MM.1S (cell line): ENCODE results near the gene MVK.

Source experiments
- DNase-seq: peaks from one replicate; pipeline ENCODE4 v3.0.0-alpha.2; 2015
- H2AFZ ChIP-seq: fragments of 300-600 bp; sonication (generic); 2 replicates; pipeline ENCODE4 v1.6.0; 2016; ENCODE audit warnings: antibody characterized with exemption, low read length
- H3F3A ChIP-seq: fragments of 300-600 bp; sonication (generic); 2 replicates; pipeline ENCODE4 v1.6.1; 2016; ENCODE audit warnings: mild to moderate bottlenecking, antibody characterized with exemption, low read length, moderate library complexity, mixed read lengths; ENCODE audit not compliant: insufficient read depth
- H3K27ac ChIP-seq: fragments of 300-600 bp; sonication (generic); 2 replicates; pipeline ENCODE4 v1.5.1; 2016; ENCODE audit warnings: mild to moderate bottlenecking, low read length
- H3K27me3 ChIP-seq: fragments of 300-600 bp; sonication (generic); replicated peaks from 2 replicates; pipeline ENCODE4 v1.6.0; 2016; ENCODE audit warnings: low read length; ENCODE audit not compliant: insufficient read depth
- H3K36me3 ChIP-seq: fragments of 300-600 bp; sonication (generic); replicated peaks from 2 replicates; pipeline ENCODE4 v1.6.1; 2016; ENCODE audit warnings: mild to moderate bottlenecking, low read length, mixed read lengths; ENCODE audit not compliant: insufficient read depth
- H3K4me1 ChIP-seq: fragments of 300-600 bp; sonication (generic); 2 replicates; pipeline ENCODE4 v1.6.1; 2016; ENCODE audit warnings: low read length, mixed read lengths
- H3K4me2 ChIP-seq: fragments of 300-600 bp; sonication (generic); 2 replicates; pipeline ENCODE4 v1.6.0; 2016; ENCODE audit warnings: low read depth, low read length
- H3K4me3 ChIP-seq: fragments of 300-600 bp; sonication (generic); 2 replicates; pipeline ENCODE4 v1.5.1; 2016; ENCODE audit warnings: low read length, mixed read lengths
- H3K79me2 ChIP-seq: fragments of 300-600 bp; sonication (generic); 2 replicates; pipeline ENCODE4 v1.6.1; 2016; ENCODE audit warnings: mixed run types, low read length, mixed read lengths
- H3K9ac ChIP-seq: fragments of 300-600 bp; sonication (generic); 2 replicates; pipeline ENCODE4 v1.6.1; 2016; ENCODE audit warnings: low read length, mixed read lengths
- H3K9me2 ChIP-seq: fragments of 300-600 bp; sonication (generic); replicated peaks from 2 replicates; pipeline ENCODE4 v1.6.1; 2016; ENCODE audit warnings: mild to moderate bottlenecking, low read length, mixed read lengths; ENCODE audit not compliant: insufficient read depth
- H3K9me3 ChIP-seq: fragments of 300-600 bp; sonication (generic); replicated peaks from 2 replicates; pipeline ENCODE4 v1.6.1; 2016; ENCODE audit warnings: mild to moderate bottlenecking, low read length, mixed read lengths; ENCODE audit not compliant: insufficient read depth
- H4K20me1 ChIP-seq: fragments of 300-600 bp; sonication (generic); 2 replicates; pipeline ENCODE4 v1.6.1; 2016; ENCODE audit warnings: mild to moderate bottlenecking, low read length, moderate library complexity, mixed read lengths; ENCODE audit not compliant: insufficient read depth
- EZH2 ChIP-seq: fragments of 300-600 bp; sonication (generic); optimal IDR thresholded peaks from 2 replicates; pipeline ENCODE3; 2017; ENCODE audit warnings: low read depth, mild to moderate bottlenecking, antibody characterized with exemption, low read length, mixed read lengths
- EZH2phosphoT487 ChIP-seq: fragments of 300-600 bp; sonication (generic); IDR thresholded peaks from 2 replicates; pipeline ENCODE4 v1.6.1; 2018; ENCODE audit warnings: antibody characterized with exemption, low read length
- TF ChIP-seq, protein P1 (sequence below): fragments of 300-600 bp; sonication (generic); IDR thresholded peaks from 2 replicates; pipeline ENCODE4 v1.5.1; 2016; ENCODE audit warnings: antibody characterized with exemption, low read length, mixed read lengths

The MVK gene

DNA sequence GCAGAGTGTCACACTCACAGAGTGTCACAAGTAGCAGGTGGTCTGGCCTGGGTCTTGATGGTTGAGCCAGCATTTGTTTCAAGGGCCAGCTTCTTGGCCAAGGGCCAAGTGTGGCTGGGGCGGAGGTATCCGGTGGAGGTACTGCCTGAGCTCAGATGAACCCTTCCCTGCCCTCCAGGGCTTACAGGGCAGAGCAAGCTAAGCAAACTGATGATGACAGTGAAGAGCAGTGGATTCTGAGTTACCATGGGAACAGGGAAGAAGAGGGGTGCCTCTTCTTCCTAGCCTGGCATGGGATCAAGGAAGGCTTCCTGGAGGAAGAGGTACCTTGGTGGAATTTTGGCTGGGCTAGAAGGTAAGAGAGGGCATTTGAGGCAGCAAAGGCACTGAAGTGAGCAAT is 35.7 kb downstream of the MVK start:
- TF ChIP-seq EZH2 (no peak), EZH2phosphoT487 (no peak)
- TF ChIP-seq, protein P1, sequence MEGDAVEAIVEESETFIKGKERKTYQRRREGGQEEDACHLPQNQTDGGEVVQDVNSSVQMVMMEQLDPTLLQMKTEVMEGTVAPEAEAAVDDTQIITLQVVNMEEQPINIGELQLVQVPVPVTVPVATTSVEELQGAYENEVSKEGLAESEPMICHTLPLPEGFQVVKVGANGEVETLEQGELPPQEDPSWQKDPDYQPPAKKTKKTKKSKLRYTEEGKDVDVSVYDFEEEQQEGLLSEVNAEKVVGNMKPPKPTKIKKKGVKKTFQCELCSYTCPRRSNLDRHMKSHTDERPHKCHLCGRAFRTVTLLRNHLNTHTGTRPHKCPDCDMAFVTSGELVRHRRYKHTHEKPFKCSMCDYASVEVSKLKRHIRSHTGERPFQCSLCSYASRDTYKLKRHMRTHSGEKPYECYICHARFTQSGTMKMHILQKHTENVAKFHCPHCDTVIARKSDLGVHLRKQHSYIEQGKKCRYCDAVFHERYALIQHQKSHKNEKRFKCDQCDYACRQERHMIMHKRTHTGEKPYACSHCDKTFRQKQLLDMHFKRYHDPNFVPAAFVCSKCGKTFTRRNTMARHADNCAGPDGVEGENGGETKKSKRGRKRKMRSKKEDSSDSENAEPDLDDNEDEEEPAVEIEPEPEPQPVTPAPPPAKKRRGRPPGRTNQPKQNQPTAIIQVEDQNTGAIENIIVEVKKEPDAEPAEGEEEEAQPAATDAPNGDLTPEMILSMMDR: no peak
- Histone ChIP-seq H3F3A (no peaks in the 10 kb centered on the region), H4K20me1 (no peaks in the 10 kb centered on the region), H3K79me2 (no peaks in the 10 kb centered on the region), H2AFZ (no peak overlapping the region), H3K9me2 (no peaks in the 10 kb centered on the region), H3K27ac (no peak overlapping the region), H3K36me3 (no peaks in the 10 kb centered on the region), H3K4me3 (no peak overlapping the region), H3K9ac (no peak overlapping the region), H3K9me3 (no peaks in the 10 kb centered on the region), H3K27me3 (peaks cover 4% of the 10 kb centered on the region; the same call in 1 of the 2 replicates), H3K4me2 (no peak overlapping the region), H3K4me1 (no peaks in the 10 kb centered on the region)
- no peak for DNase-seq

GRCh38 chr12:109610523-109610922 is 36.9 kb downstream of the MVK start:
- peaks cover 6% of the 10 kb centered on the region; the same call in 1 of the 2 replicates for H3K27me3 ChIP-seq
- no peaks in the 10 kb centered on the region for H3F3A ChIP-seq
- no peaks in the 10 kb centered on the region for H3K4me1 ChIP-seq
- H3K79me2 ChIP-seq: no peaks in the 10 kb centered on the region
- H3K27ac ChIP-seq: no peak overlapping the region
- DNase-seq: no peak
- no peaks in the 10 kb centered on the region for H3K9me2 ChIP-seq
- no peak overlapping the region for H3K4me3 ChIP-seq
- H2AFZ ChIP-seq: no peak overlapping the region
- TF ChIP-seq EZH2 (no peak), EZH2phosphoT487 (no peak)
- TF ChIP-seq, protein P1: no peak
- H4K20me1 ChIP-seq: no peaks in the 10 kb centered on the region
- H3K36me3 ChIP-seq: no peaks in the 10 kb centered on the region
- no peaks in the 10 kb centered on the region for H3K9me3 ChIP-seq
- H3K9ac ChIP-seq: no peak overlapping the region
- H3K4me2 ChIP-seq: no peak overlapping the region

DNA sequence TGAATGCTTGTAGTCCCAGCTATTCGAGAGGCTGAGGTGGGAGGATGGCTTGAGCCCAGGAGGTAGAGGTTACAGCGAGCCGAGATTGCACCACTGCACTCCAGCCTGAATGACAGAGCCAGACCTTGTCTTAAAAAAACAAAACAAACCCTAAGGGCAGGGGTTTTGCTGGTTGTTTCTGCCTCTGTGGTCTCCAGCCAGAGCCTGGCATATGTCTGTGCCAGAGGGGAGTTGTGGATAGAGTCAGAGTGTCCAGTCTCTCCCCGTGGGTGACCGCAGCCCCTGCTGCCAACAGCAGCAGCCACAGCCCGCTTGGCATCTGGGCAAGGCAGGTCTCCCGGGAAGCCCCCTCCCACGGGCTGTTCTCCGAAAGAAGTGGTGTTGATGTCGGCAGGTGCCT is 37.6 kb downstream of the MVK start:
- H3K27me3 ChIP-seq: peaks cover 12% of the 10 kb centered on the region; the same call in 1 of the 2 replicates
- no peaks in the 10 kb centered on the region for H3K9me2 ChIP-seq
- H3K4me1 ChIP-seq: no peaks in the 10 kb centered on the region
- no peak overlapping the region for H2AFZ ChIP-seq
- no peak overlapping the region for H3K27ac ChIP-seq
- H3K9ac ChIP-seq: no peak overlapping the region
- no peaks in the 10 kb centered on the region for H3F3A ChIP-seq
- no peaks in the 10 kb centered on the region for H3K9me3 ChIP-seq
- no peak overlapping the region for H3K4me2 ChIP-seq
- H3K79me2 ChIP-seq: no peaks in the 10 kb centered on the region
- H4K20me1 ChIP-seq: no peaks in the 10 kb centered on the region
- no peaks in the 10 kb centered on the region for H3K36me3 ChIP-seq
- TF ChIP-seq, protein P1: no peak
- TF ChIP-seq EZH2 (no peak), EZH2phosphoT487 (no peak)
- no peak overlapping the region for H3K4me3 ChIP-seq
- no peak for DNase-seq
